Smooth muscle cell (in vitro differentiated cells): ENCODE data around the gene ALOXE3. TPM values are rescaled to one million over a fixed set of nuclear protein-coding genes. Genes with fewer than 3 reads are reported as not detected.

ENCODE experiments used
- DNase-seq: peaks from one replicate; lab custom pipeline; 2025; ENCODE audit not compliant: unreplicated experiment; lab: John Stamatoyannopoulos, UW
- H2AFZ ChIP-seq: fragments of 200-600 bp; sonication (generic); 2 replicates; pipeline ENCODE4 v1.6.0; 2016; ENCODE audit warnings: antibody characterized with exemption, low read depth, mild to moderate bottlenecking
- H3F3A ChIP-seq: fragments of 200-600 bp; sonication (generic); 2 replicates; pipeline ENCODE4 v1.6.0; 2017; ENCODE audit warnings: antibody characterized with exemption, low read depth
- H3K27ac ChIP-seq: fragments of 200-600 bp; sonication (generic); 2 replicates; pipeline ENCODE4 v1.5.1; 2016; ENCODE audit warnings: low read depth, mild to moderate bottlenecking
- H3K27me3 ChIP-seq: fragments of 200-600 bp; sonication (generic); 2 replicates; pipeline ENCODE4 v1.6.1; 2016; ENCODE audit warnings: low read depth, mild to moderate bottlenecking
- H3K36me3 ChIP-seq: fragments of 200-600 bp; sonication (generic); 2 replicates; pipeline ENCODE4 v1.5.1; 2016; ENCODE audit warnings: low read depth
- H3K4me1 ChIP-seq: fragments of 200-600 bp; sonication (generic); 2 replicates; pipeline ENCODE4 v1.5.1; 2016; ENCODE audit warnings: low read depth
- H3K4me2 ChIP-seq: fragments of 200-600 bp; sonication (generic); 2 replicates; pipeline ENCODE4 v1.6.0; 2016; ENCODE audit warnings: mild to moderate bottlenecking
- H3K4me3 ChIP-seq: fragments of 200-600 bp; sonication (generic); 2 replicates; pipeline ENCODE4 v1.5.1; 2016; ENCODE audit warnings: mild to moderate bottlenecking
- H3K79me2 ChIP-seq: fragments of 200-600 bp; sonication (generic); 2 replicates; pipeline ENCODE4 v1.6.0; 2016; ENCODE audit warnings: low read depth, mild to moderate bottlenecking
- H3K9ac ChIP-seq: fragments of 200-600 bp; sonication (generic); 2 replicates; pipeline ENCODE4 v1.6.0; 2016; ENCODE audit warnings: low read depth
- H3K9me3 ChIP-seq: fragments of 200-600 bp; sonication (generic); replicated peaks from 2 replicates; pipeline ENCODE4 v1.5.1; 2016; ENCODE audit warnings: low read depth
- H4K20me1 ChIP-seq: fragments of 200-600 bp; sonication (generic); 2 replicates; pipeline ENCODE4 v1.6.0; 2016; ENCODE audit warnings: low read depth
- WGBS: methylation state at CpG from one replicate; pipeline ENCODE4 v1.1.7; 2016; ENCODE audit warnings: low lambda C conversion rate; 5-methylcytosine and 5-hydroxymethylcytosine counted together
- polyA plus RNA-seq: library from polyadenylated mRNA; unstranded; fragments of >200 nt; fragmentation: Nextera tagmentation; extraction: Ambion mirVana; gene quantifications from 2 replicates; pipeline ENCODE4 v1.2.1, GENCODE V29; 2016
- total RNA-seq: library from RNA; depleted of rRNA; stranded (reverse); fragments of >200 nt; gene quantifications from 2 replicates; pipeline ENCODE4 v1.2.3, GENCODE V29; 2014
- TF ChIP-seq, protein P1 (sequence below): fragments of 200-600 bp; sonication (generic); IDR thresholded peaks from 2 replicates; pipeline ENCODE4 v1.5.1; 2017; ENCODE audit warnings: borderline replicate concordance, mild to moderate bottlenecking, antibody characterized with exemption; ENCODE audit not compliant: insufficient read depth, poor library complexity, severe bottlenecking

The ALOXE3 gene
- total and polyA plus RNA-seq, 2 experiments from 2014 or later = 0.25 to 1.7 TPM

DNA sequence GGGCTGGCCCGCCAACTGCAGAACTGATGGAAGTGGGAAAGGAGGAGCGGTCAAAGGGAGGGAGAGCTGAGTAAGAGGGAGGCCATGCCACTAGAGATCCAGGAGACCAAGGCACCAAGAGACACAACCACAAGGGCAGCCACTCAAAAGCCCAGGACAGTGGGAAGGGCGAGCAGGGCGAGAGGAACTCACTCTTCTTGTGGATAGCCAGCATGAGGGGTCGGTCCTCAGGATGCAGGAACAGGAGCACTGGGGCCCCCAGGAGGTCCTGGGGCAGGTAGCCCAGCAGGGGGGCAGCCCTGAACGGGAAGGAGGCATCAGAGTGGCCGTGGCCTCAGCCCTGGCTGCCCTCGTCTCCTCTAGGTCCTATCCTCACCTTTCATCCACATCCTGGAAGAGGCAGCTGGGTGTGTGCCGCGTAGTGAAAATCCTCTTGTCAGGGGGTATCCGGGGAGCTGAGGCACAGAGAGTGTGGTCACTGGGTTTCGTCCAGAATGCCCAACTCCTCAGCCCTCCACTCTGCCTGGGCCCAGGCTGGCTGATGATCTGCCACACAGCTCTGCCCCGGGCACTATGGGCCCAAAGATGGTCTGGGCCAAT, 29.6 kb upstream of the ALOXE3 start:
- Histone ChIP-seq H4K20me1 (peaks cover 86% of the 10 kb centered on the region), H3K9ac (no peak overlapping the region), H3K4me1 (peaks cover 5% of the 10 kb centered on the region), H3K36me3 (peaks cover 5% of the 10 kb centered on the region), H3K4me2 (no peak overlapping the region), H3K4me3 (no peak overlapping the region), H3F3A (peaks cover 5% of the 10 kb centered on the region), H3K27me3 (no peaks in the 10 kb centered on the region), H3K9me3 (no peaks in the 10 kb centered on the region), H2AFZ (no peak overlapping the region), H3K27ac (no peak overlapping the region), H3K79me2 (peaks cover 10% of the 10 kb centered on the region)
- DNase-seq = no peak
- WGBS = 95% methylated on average over 13 of the region's 13 CpGs
- TF ChIP-seq, protein P1, sequence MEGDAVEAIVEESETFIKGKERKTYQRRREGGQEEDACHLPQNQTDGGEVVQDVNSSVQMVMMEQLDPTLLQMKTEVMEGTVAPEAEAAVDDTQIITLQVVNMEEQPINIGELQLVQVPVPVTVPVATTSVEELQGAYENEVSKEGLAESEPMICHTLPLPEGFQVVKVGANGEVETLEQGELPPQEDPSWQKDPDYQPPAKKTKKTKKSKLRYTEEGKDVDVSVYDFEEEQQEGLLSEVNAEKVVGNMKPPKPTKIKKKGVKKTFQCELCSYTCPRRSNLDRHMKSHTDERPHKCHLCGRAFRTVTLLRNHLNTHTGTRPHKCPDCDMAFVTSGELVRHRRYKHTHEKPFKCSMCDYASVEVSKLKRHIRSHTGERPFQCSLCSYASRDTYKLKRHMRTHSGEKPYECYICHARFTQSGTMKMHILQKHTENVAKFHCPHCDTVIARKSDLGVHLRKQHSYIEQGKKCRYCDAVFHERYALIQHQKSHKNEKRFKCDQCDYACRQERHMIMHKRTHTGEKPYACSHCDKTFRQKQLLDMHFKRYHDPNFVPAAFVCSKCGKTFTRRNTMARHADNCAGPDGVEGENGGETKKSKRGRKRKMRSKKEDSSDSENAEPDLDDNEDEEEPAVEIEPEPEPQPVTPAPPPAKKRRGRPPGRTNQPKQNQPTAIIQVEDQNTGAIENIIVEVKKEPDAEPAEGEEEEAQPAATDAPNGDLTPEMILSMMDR = no peak

DNA sequence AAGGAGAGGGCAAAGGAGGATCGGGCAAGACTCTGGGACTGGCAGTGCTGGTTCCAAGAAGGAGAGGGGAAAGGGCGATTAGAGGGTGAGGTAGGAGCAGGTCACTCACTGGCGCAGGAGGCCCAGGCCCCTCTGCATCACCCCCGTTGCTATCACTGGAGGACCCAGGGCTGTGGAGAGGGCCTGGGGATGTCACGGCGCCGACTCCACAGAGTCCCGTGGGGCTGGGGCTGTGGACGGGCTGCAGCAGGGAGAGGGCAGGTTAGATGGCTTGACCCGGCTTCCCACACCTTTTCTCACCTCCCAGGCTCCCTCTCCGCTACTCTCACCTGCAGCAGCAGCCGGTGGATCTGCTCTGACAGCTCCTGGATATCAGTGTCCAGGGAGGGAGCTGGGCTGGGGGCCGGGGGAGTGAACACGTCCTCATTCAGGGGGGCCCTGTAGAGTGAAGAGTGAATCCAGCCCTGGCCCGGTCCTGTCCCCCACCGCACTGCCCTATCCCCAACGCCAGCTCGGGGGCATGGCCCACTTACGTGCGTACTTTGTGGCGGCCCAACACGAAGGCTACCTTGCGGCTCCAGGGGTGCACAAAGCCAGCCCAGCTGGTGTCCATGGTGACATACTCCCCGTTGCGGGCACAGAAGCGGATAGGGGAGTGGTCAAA, 29.0 kb upstream of the ALOXE3 start:
- H3K4me3 ChIP-seq = no peak overlapping the region
- H3K79me2 ChIP-seq = peaks cover 10% of the 10 kb centered on the region
- H3K9ac ChIP-seq = no peak overlapping the region
- no peak for DNase-seq
- WGBS = 94% methylated on average over 26 of the region's 26 CpGs
- H3K9me3 ChIP-seq = no peaks in the 10 kb centered on the region
- H3K27me3 ChIP-seq = no peaks in the 10 kb centered on the region
- no peak overlapping the region for H3K27ac ChIP-seq
- peaks cover 80% of the 10 kb centered on the region for H4K20me1 ChIP-seq
- peaks cover 5% of the 10 kb centered on the region for H3K36me3 ChIP-seq
- H3K4me1 ChIP-seq = no peaks in the 10 kb centered on the region
- peaks cover under 1% of the 10 kb centered on the region for H3F3A ChIP-seq
- no peak overlapping the region for H3K4me2 ChIP-seq
- TF ChIP-seq, protein P1 = no peak
- no peak overlapping the region for H2AFZ ChIP-seq

DNA sequence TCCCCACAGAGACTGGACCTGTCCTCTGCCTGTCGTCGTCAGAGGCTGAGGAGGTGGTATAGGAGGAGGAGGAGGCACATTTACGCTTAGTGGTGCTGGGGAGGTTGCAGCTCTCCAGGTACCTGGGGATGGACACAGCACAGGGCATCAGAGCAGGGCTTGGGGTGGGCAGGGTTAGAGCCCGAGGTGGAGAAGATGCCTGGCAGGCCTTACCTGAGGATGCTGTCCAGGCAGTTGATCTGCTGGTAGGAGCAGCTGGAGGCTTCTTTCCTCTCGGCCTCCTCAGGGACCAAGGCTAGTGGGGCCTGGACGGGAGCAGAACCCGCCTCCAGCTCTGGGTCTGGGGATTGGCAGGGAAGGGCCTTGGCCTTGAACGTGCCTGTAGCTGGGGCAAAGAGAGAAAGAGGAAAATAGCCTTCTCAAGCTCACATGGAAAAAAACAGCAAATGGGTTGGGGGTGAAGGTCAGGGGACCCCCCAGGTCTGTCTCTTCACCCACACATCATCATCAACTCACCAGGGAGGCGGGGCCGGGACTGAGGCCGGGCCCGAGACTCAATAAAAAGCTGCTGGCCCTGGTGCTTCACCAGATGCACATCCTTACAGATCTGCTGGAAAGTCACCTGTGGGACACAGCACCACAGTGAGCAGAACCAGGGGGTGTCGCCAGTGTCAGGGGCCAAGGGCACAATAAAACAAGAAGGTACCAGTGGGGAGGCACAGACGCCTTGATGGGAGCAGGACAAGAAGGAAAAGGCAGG, 28.2 kb upstream of the ALOXE3 start:
- Histone ChIP-seq H3K9me3 (no peaks in the 10 kb centered on the region), H3K79me2 (peaks cover 10% of the 10 kb centered on the region), H3K4me3 (no peak overlapping the region), H3K36me3 (peaks cover 5% of the 10 kb centered on the region), H3K4me1 (no peaks in the 10 kb centered on the region), H3F3A (peaks cover 3% of the 10 kb centered on the region), H3K9ac (no peak overlapping the region), H3K4me2 (no peak overlapping the region), H2AFZ (no peak overlapping the region), H3K27ac (no peak overlapping the region), H3K27me3 (no peaks in the 10 kb centered on the region), H4K20me1 (peaks cover 77% of the 10 kb centered on the region)
- 98% methylated on average over 14 of the region's 14 CpGs for WGBS
- no peak for DNase-seq
- TF ChIP-seq, protein P1 = no peak
